Effector memory CD8-positive, alpha-beta T cell (primary cell): ENCODE measurements around the gene ZFPM1.
A peak's percentile ranks its signal among the peaks of the same experiment; 100 is the strongest.

Experiments used
- ATAC-seq: fragments of 150-1000 bp; cut with Tn5 transposase; replicated peaks from 2 replicates; pipeline ENCODE4 v1.10.0; 2021; ENCODE audit warnings: mild to moderate bottlenecking, moderate library complexity
- DNase-seq, 3 experiments: peaks; one replicate each; pipeline ENCODE4 v3.0.0; 2021
- H3K27ac Mint-ChIP-seq, 2 donors: one replicate each; pipeline ENCODE4 v1.8.0; 2022; ENCODE audit warnings: mild to moderate bottlenecking in 2 of 2, mixed read lengths in 2 of 2, moderate library complexity in 2 of 2
- H3K27me3 Mint-ChIP-seq, 2 donors: one replicate each; pipeline ENCODE4 v1.8.0; 2022; ENCODE audit warnings: mixed read lengths in 2 of 2
- H3K36me3 Mint-ChIP-seq: one replicate; pipeline ENCODE4 v1.8.0; 2022; ENCODE audit warnings: mild to moderate bottlenecking, moderate library complexity, mixed read lengths; ENCODE audit not compliant: insufficient read depth
- H3K4me1 Mint-ChIP-seq, 2 donors: one replicate each; pipeline ENCODE4 v1.8.0; 2022; ENCODE audit warnings: low read depth in 2 of 2, mixed read lengths in 2 of 2
- H3K4me3 Mint-ChIP-seq, 2 donors: one replicate each; pipeline ENCODE4 v1.8.0; 2022; ENCODE audit warnings: mild to moderate bottlenecking in 2 of 2, mixed read lengths in 2 of 2, moderate library complexity in 2 of 2
- H3K9me3 Mint-ChIP-seq, 2 donors: one replicate each; pipeline ENCODE4 v1.8.0; 2022; ENCODE audit warnings: mixed read lengths in 2 of 2

Gene ZFPM1

DNA sequence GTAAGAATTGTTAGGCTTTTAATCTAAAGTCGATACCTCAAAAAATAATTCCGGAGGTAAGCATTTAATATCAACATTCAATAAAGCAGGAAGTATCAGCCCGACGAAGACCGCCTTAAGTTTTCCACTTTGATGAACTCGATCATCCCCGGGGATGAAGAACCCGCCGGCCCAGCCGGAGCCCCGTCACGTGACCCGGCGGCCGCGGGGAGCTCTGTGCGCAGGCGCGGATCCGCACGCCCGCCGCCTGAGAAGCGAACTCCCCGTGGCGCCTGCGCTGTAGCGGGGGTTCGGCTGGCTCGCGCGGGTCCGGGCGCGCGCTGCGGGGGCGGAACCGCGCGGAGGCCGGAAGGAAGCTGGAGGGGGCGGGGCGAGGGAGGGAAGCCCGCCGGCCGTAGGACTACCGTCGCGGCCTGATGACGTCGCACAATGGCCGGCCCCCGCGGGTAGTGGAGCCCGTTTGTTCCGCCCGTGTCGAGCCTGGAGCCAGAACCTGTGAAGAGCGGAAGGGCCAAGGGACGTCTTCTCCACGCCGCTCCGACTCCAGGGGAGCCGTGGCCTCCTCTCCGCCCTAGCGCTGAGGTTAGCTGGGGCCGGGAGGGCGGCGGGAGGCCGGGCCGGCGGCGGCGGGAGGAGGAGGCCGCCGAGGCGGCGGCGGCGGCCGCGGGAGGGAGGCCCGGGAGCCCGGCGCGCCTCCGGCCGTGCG is 117.1 kb downstream of the ZFPM1 start, which contains the start of gene ZC3H18:
Gene ZC3H18, plus strand, starts transcription at position 419 of the 706 bp plus-strand sequence. CDS start 6,721 bp downstream, outside the sequence.
- H3K9me3 Mint-ChIP-seq, result no peaks in the 10 kb centered on the region
- peaks cover 37% of the 10 kb centered on the region for H3K36me3 Mint-ChIP-seq

DNA sequence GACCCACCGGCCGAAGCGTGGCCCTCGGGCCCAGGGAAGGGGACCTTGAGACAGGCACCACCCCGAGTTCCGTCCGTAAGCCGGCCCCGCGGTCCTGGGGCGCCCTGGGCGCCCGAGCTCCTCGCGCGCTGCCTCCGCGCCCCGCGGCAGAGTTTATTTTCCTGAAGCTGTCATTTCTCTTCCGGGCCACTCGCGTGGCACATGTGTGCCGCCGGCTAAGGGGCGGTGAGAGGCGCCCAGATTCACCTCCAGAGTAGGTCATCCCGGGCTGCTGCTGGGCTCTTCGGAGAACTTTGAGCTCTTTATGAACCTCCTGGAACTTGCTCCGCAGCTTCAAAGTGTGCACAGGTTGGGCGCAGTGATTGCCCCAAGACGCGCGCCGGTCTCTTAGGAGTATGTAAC is 117.6 kb downstream of the ZFPM1 start:
- peak overlapping the region; percentile 82 to 89 for H3K27ac Mint-ChIP-seq
- H3K9me3 Mint-ChIP-seq, result no peaks in the 10 kb centered on the region
- H3K4me1 Mint-ChIP-seq, result peaks cover 13 to 24% of the 10 kb centered on the region in 2 donors
- peak; percentile 58 for ATAC-seq
- peak in 2 of 3 experiments; percentile 33 to 38 for DNase-seq
- peak overlapping the region; percentile 83 to 88 for H3K4me3 Mint-ChIP-seq
- H3K36me3 Mint-ChIP-seq, result peaks cover 41% of the 10 kb centered on the region
- H3K27me3 Mint-ChIP-seq, result no peaks in the 10 kb centered on the region

More for the DNA sequence above, 117.1 kb downstream of the ZFPM1 start, which contains the start of gene ZC3H18:
- Mint-ChIP-seq H3K27me3 (no peaks in the 10 kb centered on the region), H3K4me1 (peaks cover 13 to 24% of the 10 kb centered on the region in 2 donors), H3K4me3 (peak within 1 kb of the TSS; percentile 83 to 88), H3K27ac (peak within 1 kb of the TSS; percentile 82 to 89)
- DNase-seq, result peak; percentile 93 to 96 (median 95)
- peak; percentile 87 for ATAC-seq

DNA sequence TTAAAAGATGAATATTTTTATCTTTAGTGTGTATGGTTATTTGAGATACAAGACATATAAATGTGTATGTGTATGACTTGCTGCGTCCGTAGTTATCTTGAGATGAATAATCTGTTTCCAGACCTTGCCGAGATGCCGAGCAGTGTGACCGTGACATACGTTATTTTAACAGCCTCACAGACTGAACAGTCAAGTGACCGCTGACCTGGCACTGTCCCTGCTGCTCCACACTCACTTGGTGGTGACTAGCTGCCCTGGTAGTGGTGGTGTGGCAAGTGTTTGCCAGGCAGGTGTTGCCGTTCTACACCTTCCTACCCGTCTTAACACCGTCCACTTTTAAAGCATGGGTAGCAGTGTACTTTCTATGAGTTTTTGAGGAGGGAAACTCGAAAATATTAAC is 122.2 kb downstream of the ZFPM1 start:
- H3K9me3 Mint-ChIP-seq, result no peaks in the 10 kb centered on the region

DNA sequence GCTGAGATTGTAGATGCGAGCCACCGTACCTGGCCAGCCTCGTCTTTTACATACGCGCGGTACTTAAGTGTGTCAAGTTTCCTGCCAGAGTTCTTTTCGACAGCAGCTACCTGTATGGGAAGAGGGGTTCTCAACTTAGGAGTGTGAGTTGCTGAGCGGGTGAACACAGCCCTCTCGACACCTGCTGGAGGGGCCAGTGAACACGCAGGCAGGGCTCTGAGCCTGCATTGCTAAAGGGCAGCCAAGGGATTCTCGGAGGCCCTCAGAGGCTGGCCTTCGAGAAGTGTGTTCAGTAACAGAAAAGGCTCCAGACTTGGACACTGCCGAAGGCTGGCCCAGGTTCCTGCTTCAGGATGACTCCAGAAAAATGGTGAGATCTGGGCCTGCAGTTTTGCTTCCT is 123.2 kb downstream of the ZFPM1 start:
- Mint-ChIP-seq H3K36me3 (peaks cover 60% of the 10 kb centered on the region), H3K4me3 (no peak overlapping the region)

More for the DNA sequence above, 122.2 kb downstream of the ZFPM1 start:
- Mint-ChIP-seq H3K36me3 (peaks cover 59% of the 10 kb centered on the region), H3K27ac (peak overlapping the region in 1 of 2 donors; percentile 31), H3K4me1 (peaks cover 28 to 39% of the 10 kb centered on the region in 2 donors), H3K27me3 (no peaks in the 10 kb centered on the region), H3K4me3 (no peak overlapping the region)
- ATAC-seq (no peak), DNase-seq (no peak)

DNA sequence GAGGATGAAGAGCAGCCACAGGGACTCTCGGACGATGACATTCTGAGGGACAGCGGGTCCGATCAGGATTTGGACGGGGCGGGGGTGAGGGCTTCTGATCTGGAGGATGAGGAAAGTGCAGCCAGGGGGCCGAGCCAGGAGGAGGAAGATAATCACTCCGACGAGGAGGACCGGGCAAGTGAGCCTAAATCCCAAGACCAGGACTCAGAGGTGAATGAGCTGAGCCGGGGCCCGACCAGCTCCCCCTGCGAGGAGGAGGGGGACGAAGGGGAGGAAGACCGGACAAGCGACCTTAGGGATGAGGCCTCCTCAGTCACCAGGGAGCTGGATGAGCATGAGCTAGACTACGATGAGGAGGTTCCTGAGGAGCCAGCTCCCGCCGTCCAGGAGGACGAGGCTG is 124.1 kb downstream of the ZFPM1 start:
- no peak for ATAC-seq
- Mint-ChIP-seq H3K36me3 (peaks cover 64% of the 10 kb centered on the region), H3K4me1 (peaks cover 29 to 37% of the 10 kb centered on the region in 2 donors), H3K9me3 (no peaks in the 10 kb centered on the region), H3K27ac (peak overlapping the region; percentile 66 to 86), H3K4me3 (no peak overlapping the region), H3K27me3 (no peaks in the 10 kb centered on the region)
- DNase-seq, result no peak

More for the DNA sequence above, 123.2 kb downstream of the ZFPM1 start:
- H3K4me1 Mint-ChIP-seq, result peaks cover 28 to 41% of the 10 kb centered on the region in 2 donors
- H3K27me3 Mint-ChIP-seq, result no peaks in the 10 kb centered on the region
- no peak overlapping the region for H3K27ac Mint-ChIP-seq
- no peaks in the 10 kb centered on the region for H3K9me3 Mint-ChIP-seq
- DNase-seq (no peak), ATAC-seq (no peak)

DNA sequence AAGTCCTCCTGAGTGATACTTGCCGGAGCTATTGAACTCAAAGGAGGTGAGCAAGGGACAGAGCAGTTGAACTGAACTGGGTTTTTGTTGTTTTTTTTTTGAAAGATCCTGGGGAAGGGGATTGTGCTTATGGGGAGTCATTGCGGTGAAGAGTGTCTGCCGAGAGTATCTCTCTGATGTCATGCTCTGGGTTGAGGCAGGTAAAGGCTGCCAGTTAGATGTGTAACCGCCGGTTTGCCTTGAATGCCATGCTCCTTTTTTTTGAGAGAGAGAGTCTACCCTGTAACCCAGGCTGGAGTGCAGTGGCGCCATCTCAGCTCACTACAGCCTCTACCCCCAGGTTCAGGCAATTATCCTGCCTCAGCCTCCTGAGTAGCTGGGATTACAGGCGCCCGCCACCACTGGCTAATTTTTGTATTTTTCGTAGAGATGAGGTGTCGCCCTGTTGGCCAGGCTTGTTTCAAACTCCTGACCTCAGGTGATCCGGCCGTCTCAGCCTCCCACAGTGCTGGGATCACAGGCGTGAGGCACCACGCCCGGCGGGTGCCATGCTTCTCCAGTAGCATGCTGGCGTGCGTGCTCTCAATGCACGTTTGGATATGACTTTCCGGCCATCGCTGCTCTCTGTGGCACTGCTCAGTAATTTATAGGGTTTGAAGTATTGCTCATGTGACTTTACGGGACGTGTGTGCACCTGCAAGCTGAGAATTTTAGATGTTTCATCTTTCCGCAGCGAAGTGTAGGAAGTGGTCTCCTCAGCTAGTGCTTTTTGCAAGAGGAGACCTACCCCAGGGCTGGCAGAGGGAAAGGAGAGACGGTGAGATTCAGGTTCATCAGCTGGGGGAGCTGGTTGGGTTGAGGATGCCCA is 125.6 kb downstream of the ZFPM1 start:
- H3K4me1 Mint-ChIP-seq, result peaks cover 32% of the 10 kb centered on the region in 2 donors
- H3K36me3 Mint-ChIP-seq, result peaks cover 59% of the 10 kb centered on the region
- no peak overlapping the region for H3K4me3 Mint-ChIP-seq
- no peaks in the 10 kb centered on the region for H3K9me3 Mint-ChIP-seq
- DNase-seq, result no peak
- H3K27ac Mint-ChIP-seq, result peak overlapping the region; percentile 5 to 86
- no peak for ATAC-seq
- no peaks in the 10 kb centered on the region for H3K27me3 Mint-ChIP-seq

DNA sequence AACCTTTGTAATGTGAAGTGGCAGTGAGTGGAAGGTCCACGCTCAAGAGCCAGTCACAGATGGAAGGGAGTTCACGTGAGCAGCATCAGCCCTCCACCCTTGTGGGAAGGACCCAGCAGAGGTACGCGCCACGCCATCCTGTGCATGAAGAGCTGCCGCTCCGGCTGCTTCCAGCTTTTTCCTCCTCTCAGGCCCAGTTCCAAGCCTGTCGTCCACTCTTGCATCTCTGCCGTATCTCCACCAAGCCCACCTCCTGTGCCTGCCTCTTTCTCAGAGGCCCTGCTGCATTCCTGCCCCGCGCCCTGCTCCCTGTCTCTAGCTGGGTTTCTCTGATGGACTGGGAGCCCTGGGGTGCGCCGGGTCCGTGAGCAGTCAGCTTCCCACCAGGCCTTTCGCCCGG is 127.3 kb downstream of the ZFPM1 start:
- H3K27ac Mint-ChIP-seq, result peak overlapping the region; percentile 13 to 65
- H3K4me1 Mint-ChIP-seq, result peaks cover 37 to 39% of the 10 kb centered on the region in 2 donors
- no peak for ATAC-seq
- peaks cover 42% of the 10 kb centered on the region for H3K36me3 Mint-ChIP-seq
- H3K27me3 Mint-ChIP-seq, result no peaks in the 10 kb centered on the region
- DNase-seq, result no peak
- no peaks in the 10 kb centered on the region for H3K9me3 Mint-ChIP-seq
- no peak overlapping the region for H3K4me3 Mint-ChIP-seq

DNA sequence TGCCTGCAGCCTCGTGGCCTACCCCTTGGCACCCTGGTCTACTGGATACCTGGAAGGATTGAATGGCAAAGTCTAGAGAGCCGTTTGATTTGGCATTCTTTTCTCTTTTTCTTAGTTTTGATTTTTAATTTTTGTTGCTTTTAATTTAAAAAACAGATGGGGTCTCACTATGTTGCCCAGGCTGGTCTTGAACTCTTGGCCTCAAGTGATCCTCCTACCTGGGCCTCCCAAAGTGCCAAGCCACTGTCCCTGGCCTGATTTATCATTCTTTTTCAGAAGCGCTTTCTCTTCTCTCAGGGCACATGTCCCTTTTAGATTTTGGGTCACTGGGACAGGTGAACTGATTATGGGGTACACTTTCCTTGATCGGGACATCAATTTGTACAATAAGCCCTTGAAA is 128.0 kb downstream of the ZFPM1 start:
- Mint-ChIP-seq H3K27ac (peak overlapping the region; percentile 65), H3K4me1 (peaks cover 38 to 44% of the 10 kb centered on the region in 2 donors), H3K9me3 (no peaks in the 10 kb centered on the region), H3K27me3 (no peaks in the 10 kb centered on the region), H3K4me3 (no peak overlapping the region), H3K36me3 (peaks cover 44% of the 10 kb centered on the region)
- ATAC-seq (no peak), DNase-seq (no peak)

DNA sequence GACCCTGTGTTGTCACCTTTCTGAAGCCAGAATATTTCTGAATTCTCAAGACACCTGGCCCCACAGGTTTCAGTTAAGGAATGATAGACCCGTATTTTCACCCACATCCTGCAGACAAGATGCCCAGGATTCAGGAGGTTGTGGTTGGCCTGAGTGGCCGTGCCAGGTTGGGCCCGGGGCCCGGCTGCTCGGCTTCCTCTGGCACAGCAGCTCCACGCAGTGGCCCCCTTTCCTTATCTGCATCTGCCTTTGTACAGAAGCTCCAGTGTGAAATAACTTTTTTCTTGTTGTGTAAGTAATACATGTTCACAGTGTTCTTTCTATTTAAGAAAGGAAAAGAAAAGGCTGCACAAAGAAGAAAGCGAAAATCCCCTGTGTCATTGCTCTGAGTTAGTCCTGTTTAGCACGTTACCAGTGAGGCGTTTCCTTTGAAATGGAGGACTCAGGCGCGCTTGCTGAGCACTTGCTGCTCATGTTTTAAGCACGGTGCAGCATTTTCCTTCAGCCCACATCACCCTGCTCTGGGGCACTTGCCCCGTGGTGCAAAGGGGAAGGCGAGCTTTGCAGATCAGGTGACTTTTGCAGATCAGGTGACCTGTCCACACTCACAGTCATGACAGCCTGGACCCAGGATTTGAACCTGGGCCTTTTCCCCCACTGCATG is 130.0 kb downstream of the ZFPM1 start:
- Mint-ChIP-seq H3K27ac (peak overlapping the region in 1 of 2 donors; percentile 65), H3K36me3 (peaks cover 33% of the 10 kb centered on the region)
- DNase-seq, result no peak

DNA sequence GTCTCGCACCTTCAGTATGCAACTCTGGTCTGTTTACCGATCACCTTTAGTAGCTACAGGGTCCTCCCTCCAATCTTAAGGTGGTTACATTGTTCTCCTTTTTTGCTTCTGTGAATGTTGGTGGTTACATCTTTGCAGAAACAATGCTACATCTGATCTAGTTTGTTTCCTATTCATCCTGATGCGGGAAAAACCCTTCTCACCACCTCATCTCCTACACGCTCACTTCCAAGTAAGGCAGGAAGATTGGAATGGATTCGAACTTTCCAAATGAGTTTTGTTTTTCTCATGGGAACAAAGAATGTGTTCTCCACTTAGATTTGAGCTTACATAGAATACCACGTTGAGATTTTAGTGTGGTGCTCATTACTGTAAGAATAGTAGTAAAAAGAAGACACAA is 131.6 kb downstream of the ZFPM1 start:
- peaks cover 37% of the 10 kb centered on the region for H3K36me3 Mint-ChIP-seq
- no peak for ATAC-seq

More for the DNA sequence above, 130.0 kb downstream of the ZFPM1 start:
- Mint-ChIP-seq H3K27me3 (no peaks in the 10 kb centered on the region), H3K4me1 (peaks cover 31 to 36% of the 10 kb centered on the region in 2 donors), H3K4me3 (no peak overlapping the region), H3K9me3 (no peaks in the 10 kb centered on the region)
- no peak for ATAC-seq

DNA sequence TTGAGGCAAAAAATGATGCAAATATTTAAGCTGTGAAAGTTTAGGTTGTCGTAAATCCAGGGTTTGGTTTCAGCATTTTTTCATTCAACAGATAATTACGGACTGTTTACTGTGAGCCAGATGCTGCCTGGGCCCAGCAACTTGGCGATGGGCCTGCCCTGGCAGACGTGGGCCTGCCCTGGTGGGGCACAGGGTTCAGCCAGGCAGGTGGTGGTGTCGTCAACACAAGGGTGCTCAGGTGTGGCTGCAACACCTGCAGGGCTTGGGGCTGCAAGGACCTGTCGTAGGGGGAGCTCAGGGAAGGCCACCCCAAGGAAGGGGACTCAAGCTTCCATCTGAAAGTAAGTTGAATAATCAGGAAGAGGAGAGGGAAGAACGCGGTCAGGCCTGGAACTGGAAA is 132.2 kb downstream of the ZFPM1 start:
- Mint-ChIP-seq H3K4me1 (peaks cover 37 to 42% of the 10 kb centered on the region in 2 donors), H3K27ac (peak overlapping the region; percentile 85 to 90), H3K9me3 (no peaks in the 10 kb centered on the region), H3K36me3 (peaks cover 39% of the 10 kb centered on the region), H3K27me3 (no peaks in the 10 kb centered on the region), H3K4me3 (no peak overlapping the region)
- DNase-seq, result no peak
- ATAC-seq, result no peak

More for the DNA sequence above, 131.6 kb downstream of the ZFPM1 start:
- Mint-ChIP-seq H3K4me1 (peaks cover 36 to 41% of the 10 kb centered on the region in 2 donors), H3K4me3 (no peak overlapping the region), H3K27ac (peak overlapping the region; percentile 35 to 38), H3K9me3 (no peaks in the 10 kb centered on the region), H3K27me3 (no peaks in the 10 kb centered on the region)
- no peak for DNase-seq

DNA sequence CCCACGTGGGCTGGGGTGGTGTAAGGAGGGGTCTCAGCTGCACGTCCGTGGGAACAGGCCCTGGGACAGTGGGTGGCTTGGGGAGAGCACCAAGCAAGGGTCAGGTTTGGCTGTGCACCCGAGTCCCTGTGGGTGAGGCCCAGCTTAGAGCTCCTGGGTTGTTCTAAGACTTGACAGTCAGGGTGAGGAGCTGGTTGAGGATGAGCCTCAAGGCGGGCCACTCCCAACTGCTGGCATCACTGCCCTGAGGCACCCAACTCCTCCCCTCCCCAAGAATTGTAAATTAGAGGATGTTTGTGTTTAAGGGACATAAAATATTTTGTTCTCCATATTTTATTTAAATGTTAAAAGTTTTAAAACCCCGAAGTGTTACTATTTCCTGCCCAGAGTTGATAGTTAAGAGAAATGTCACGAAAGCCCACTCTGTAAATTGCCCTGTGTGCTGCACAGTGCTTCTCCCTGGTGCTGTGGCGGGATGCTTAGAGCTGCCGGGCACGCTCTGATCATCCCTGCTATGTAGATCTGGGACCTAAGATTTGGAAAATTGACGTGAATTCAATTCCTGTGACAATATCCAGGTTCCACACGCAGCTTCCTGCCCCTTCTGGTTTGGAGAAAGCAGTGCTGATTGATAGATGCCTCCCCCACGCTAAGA is 133.0 kb downstream of the ZFPM1 start:
- peak overlapping the region; percentile 85 to 90 for H3K27ac Mint-ChIP-seq
- peaks cover 33 to 35% of the 10 kb centered on the region in 2 donors for H3K4me1 Mint-ChIP-seq
- H3K27me3 Mint-ChIP-seq, result no peaks in the 10 kb centered on the region
- ATAC-seq, result no peak
- peaks cover 38% of the 10 kb centered on the region for H3K36me3 Mint-ChIP-seq
- H3K4me3 Mint-ChIP-seq, result no peak overlapping the region
- no peak for DNase-seq
- no peaks in the 10 kb centered on the region for H3K9me3 Mint-ChIP-seq
